ENCODE results near the gene WDR36. TPM values are rescaled to one million over a fixed set of nuclear protein-coding genes. Genes with fewer than 3 reads are reported as not detected.

WDR36 gene
- polyA plus RNA-seq, 3 donors: 7.2 to 8.7 (median 8.2) TPM

DNA sequence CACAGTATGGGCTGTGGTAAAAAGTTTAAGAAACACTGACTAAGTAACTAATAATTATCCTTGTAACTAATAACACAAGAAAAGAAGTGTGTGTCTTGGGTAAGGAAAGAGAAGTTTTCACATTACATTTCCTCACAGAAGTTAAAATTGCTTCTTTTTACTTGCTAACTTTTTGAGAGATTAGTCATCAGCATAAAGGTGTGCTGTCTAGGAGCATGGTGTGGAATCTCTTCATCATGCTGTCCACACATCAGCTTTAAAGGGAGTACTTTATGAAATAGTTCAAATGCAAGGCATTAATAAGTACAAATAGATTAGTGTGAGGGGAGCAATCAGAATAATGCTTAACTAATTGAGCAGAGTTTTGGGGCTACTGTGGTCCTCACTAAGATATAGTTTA lies 29.8 kb downstream of the WDR36 start:
- H3K4me1 Mint-ChIP-seq: peaks cover 3% of the 10 kb centered on the region
- no peaks in the 10 kb centered on the region for H4K20me1 ChIP-seq (ENCODE audit: insufficient read depth, low read length)
- H3K4me2 ChIP-seq (replicated peaks; ENCODE audit: extremely low read depth, low read length, poor library complexity, severe bottlenecking): no peak overlapping the region
- DNase-seq: no peak
- no peaks in the 10 kb centered on the region for H3K79me2 ChIP-seq (ENCODE audit: insufficient read depth, low read length)
- no peak overlapping the region for H3K4me3 ChIP-seq (replicated peaks in 1 of 3; ENCODE audit: low read depth in 2 of 3, low read length in 3 of 3)
- no peak overlapping the region for H3K27ac ChIP-seq (ENCODE audit: low read depth in 1 of 2, low read length in 2 of 2)
- H3K9ac ChIP-seq (ENCODE audit: insufficient read depth, low read length, poor library complexity, severe bottlenecking): no peak overlapping the region
- H3K9me3 ChIP-seq (replicated peaks in 1 of 2; ENCODE audit: control insufficient read depth in 1 of 2, insufficient read depth in 1 of 2, low read length in 2 of 2): no peaks in the 10 kb centered on the region
- H2AFZ ChIP-seq (ENCODE audit: insufficient read depth, low read depth, low read length, poor library complexity, severe bottlenecking): no peak overlapping the region
- peaks cover 4 to 6% of the 10 kb centered on the region in 2 donors for H3K4me1 ChIP-seq (ENCODE audit: control insufficient read depth in 1 of 2, insufficient read depth in 2 of 2, low read length in 2 of 2)
- no peaks in the 10 kb centered on the region for H3K9me3 Mint-ChIP-seq
- intact Hi-C loops (cut with micrococcal nuclease): no loop called here
- H3K36me3 ChIP-seq (replicated peaks in 1 of 2; ENCODE audit: control insufficient read depth in 1 of 2, insufficient read depth in 2 of 2, low read length in 2 of 2): peaks cover 95 to 99% of the 10 kb centered on the region in 2 donors
- H3K27ac Mint-ChIP-seq: no peak overlapping the region
- H3K27me3 Mint-ChIP-seq (ENCODE audit: low read depth in 3 of 3): no peaks in the 10 kb centered on the region
- no peaks in the 10 kb centered on the region for H3K27me3 ChIP-seq (ENCODE audit: control insufficient read depth in 2 of 2, insufficient read depth in 2 of 2, low read length in 2 of 2)
- no peak for TF ChIP-seq CTCF (IDR thresholded peaks at IDR 0.05)
- H3K36me3 Mint-ChIP-seq: peaks cover 64 to 73% of the 10 kb centered on the region in 2 donors
- no peak overlapping the region for H3K4me3 Mint-ChIP-seq

DNA sequence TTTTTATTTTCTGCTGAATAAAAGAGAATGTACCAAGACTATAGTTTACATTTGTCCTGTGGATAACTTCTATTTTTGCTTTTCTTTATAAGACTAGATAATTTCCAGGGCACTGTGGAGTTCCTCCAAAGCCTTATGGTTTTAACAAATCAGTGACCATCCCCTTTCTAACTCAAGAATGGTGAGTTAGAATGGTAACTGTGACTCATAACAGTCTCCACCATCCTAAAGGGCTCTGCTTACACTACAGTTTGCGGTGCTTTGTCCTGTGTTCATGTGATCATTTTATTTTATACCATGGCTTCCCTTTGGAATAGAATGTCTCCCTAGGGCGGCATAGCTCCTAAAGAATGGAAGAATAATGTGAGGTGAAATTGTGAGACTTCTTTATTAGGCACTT lies 30.2 kb downstream of the WDR36 start:
- no peaks in the 10 kb centered on the region for H3K27me3 Mint-ChIP-seq (ENCODE audit: low read depth in 3 of 3)
- no peak overlapping the region for H3K4me3 ChIP-seq (replicated peaks in 1 of 3; ENCODE audit: low read depth in 2 of 3, low read length in 3 of 3)
- peaks cover 97 to 99% of the 10 kb centered on the region in 2 donors for H3K36me3 ChIP-seq (replicated peaks in 1 of 2; ENCODE audit: control insufficient read depth in 1 of 2, insufficient read depth in 2 of 2, low read length in 2 of 2)
- H3K27ac ChIP-seq (ENCODE audit: low read depth in 1 of 2, low read length in 2 of 2): no peak overlapping the region
- peaks cover 69 to 72% of the 10 kb centered on the region in 2 donors for H3K36me3 Mint-ChIP-seq
- H3K4me1 ChIP-seq (ENCODE audit: control insufficient read depth in 1 of 2, insufficient read depth in 2 of 2, low read length in 2 of 2): peaks cover 0 to under 1% of the 10 kb centered on the region in 2 donors
- no peaks in the 10 kb centered on the region for H3K27me3 ChIP-seq (ENCODE audit: control insufficient read depth in 2 of 2, insufficient read depth in 2 of 2, low read length in 2 of 2)
- no peaks in the 10 kb centered on the region for H3K9me3 ChIP-seq (replicated peaks in 1 of 2; ENCODE audit: control insufficient read depth in 1 of 2, insufficient read depth in 1 of 2, low read length in 2 of 2)
- H3K9me3 Mint-ChIP-seq: no peaks in the 10 kb centered on the region
- H2AFZ ChIP-seq (ENCODE audit: insufficient read depth, low read depth, low read length, poor library complexity, severe bottlenecking): no peak overlapping the region
- H3K4me2 ChIP-seq (replicated peaks; ENCODE audit: extremely low read depth, low read length, poor library complexity, severe bottlenecking): no peak overlapping the region
- no peak overlapping the region for H3K27ac Mint-ChIP-seq
- H3K4me1 Mint-ChIP-seq: no peaks in the 10 kb centered on the region
- intact Hi-C loops (cut with micrococcal nuclease): no loop called here
- H3K9ac ChIP-seq (ENCODE audit: insufficient read depth, low read length, poor library complexity, severe bottlenecking): no peak overlapping the region
- WGBS (ENCODE audit: insufficient coverage): no CpG with 5 or more reads among the region's 2 CpGs
- DNase-seq: no peak
- H3K79me2 ChIP-seq (ENCODE audit: insufficient read depth, low read length): no peaks in the 10 kb centered on the region
- no peaks in the 10 kb centered on the region for H4K20me1 ChIP-seq (ENCODE audit: insufficient read depth, low read length)
- TF ChIP-seq CTCF (IDR thresholded peaks at IDR 0.05): no peak
- H3K4me3 Mint-ChIP-seq: no peak overlapping the region

Data from CD14-positive monocyte (primary cell).